ENCODE measurements around the gene CD63. TPM values are rescaled to one million over a fixed set of nuclear protein-coding genes. Genes with fewer than 3 reads are reported as not detected.

Gene CD63
- total and polyA plus RNA-seq, 2 of the 4 experiments (the other 2 are of a cell fraction): 995 to 1,398 TPM

GRCh38 chr12:55684761-55685370 is 43.9 kb downstream of the CD63 start:
- intact Hi-C loops (cut with micrococcal nuclease): no loop called here
- TF ChIP-seq ELK1 (IDR thresholded peaks at IDR 0.05; ENCODE audit: borderline replicate concordance, low read depth, low read length): no peak
- no peak for TF ChIP-seq CTCF (conservative IDR thresholded peaks at IDR 0.05; ENCODE audit: low read depth, low read length)
- no peak for TF ChIP-seq CEBPB (IDR thresholded peaks at IDR 0.05; ENCODE audit: low read depth, low read length)
- DNase-seq (no peak), ATAC-seq (ENCODE audit: low read depth) (no peak)
- H3K27me3 ChIP-seq (ENCODE audit: control insufficient read depth, insufficient read depth, low read length): peaks cover 14% of the 10 kb centered on the region
- no peak overlapping the region for H2AK9ac ChIP-seq (replicated peaks; ENCODE audit: low read depth, low read length, poor library complexity)
- H3K4ac ChIP-seq (ENCODE audit: low read depth, low read length): no peak overlapping the region
- H3K9me1 ChIP-seq (ENCODE audit: insufficient read depth, low read length): no peaks in the 10 kb centered on the region
- H2BK20ac ChIP-seq (ENCODE audit: low read depth, low read length): no peak overlapping the region
- H3K36me3 ChIP-seq (ENCODE audit: control insufficient read depth, insufficient read depth, low read length): no peaks in the 10 kb centered on the region
- no peak overlapping the region for H4K5ac ChIP-seq (ENCODE audit: low read depth, low read length)
- H3K14ac ChIP-seq (replicated peaks; ENCODE audit: low read depth, low read length): no peak overlapping the region
- H3K27ac ChIP-seq (ENCODE audit: insufficient read depth, low read length): no peak overlapping the region
- no peak overlapping the region for H3K18ac ChIP-seq (ENCODE audit: low read depth, low read length)
- H2BK120ac ChIP-seq (ENCODE audit: low read depth, low read length): no peak overlapping the region
- CTCF ChIA-PET: no interaction called here
- POLR2A ChIA-PET (ENCODE audit: unreplicated experiment): no interaction called here
- no peak overlapping the region for H3K4me3 ChIP-seq (ENCODE audit: insufficient read depth, low read depth, low read length)
- no peak overlapping the region for H2BK15ac ChIP-seq (ENCODE audit: low read depth, low read length)
- H3K23ac ChIP-seq (ENCODE audit: low read depth, low read length): no peak overlapping the region
- H2AK5ac ChIP-seq (ENCODE audit: low read depth, low read length): no peak overlapping the region
- in situ Hi-C loops (cut with MboI; ENCODE audit: low sequenced_read_pairs): no loop called here
- WGBS, 2 experiments (ENCODE audit: extremely low coverage in 2 of 2, insufficient read length in 1 of 2): 97% methylated on average over 8 of the region's 20 CpGs; no CpG with 5 or more reads in 1 of the 2 experiments
- no peak overlapping the region for H3K9ac ChIP-seq (ENCODE audit: low read depth, low read length)
- H4K20me1 ChIP-seq (ENCODE audit: insufficient read depth, low read length): no peaks in the 10 kb centered on the region
- BruUV-seq (replicated peaks): no TSS peak
- no peak overlapping the region for H4K91ac ChIP-seq (ENCODE audit: insufficient read depth, low read depth, low read length)
- H3K9me3 ChIP-seq (ENCODE audit: control insufficient read depth, insufficient read depth, low read length): no peaks in the 10 kb centered on the region
- H3K4me1 ChIP-seq (ENCODE audit: control insufficient read depth, insufficient read depth, low read length): peaks cover 2% of the 10 kb centered on the region
- H4K8ac ChIP-seq (ENCODE audit: low read depth in 2 of 2, low read length in 2 of 2): no peak overlapping the region
- no peak overlapping the region for H3K4me2 ChIP-seq (ENCODE audit: low read depth, low read length)
- no peak overlapping the region for H2BK5ac ChIP-seq (ENCODE audit: low read depth, low read length, poor library complexity, severe bottlenecking)
- no peak overlapping the region for H2AFZ ChIP-seq (replicated peaks; ENCODE audit: low read length, poor library complexity)
- dilution Hi-C loops (cut with HindIII; ENCODE audit: low sequenced_read_pairs, unreplicated experiment): no loop called here
- no peaks in the 10 kb centered on the region for H3K79me1 ChIP-seq (ENCODE audit: low read depth in 1 of 2, low read length in 2 of 2)
- no peak overlapping the region for H3K56ac ChIP-seq (ENCODE audit: extremely low read depth, insufficient read depth, low read length)
